ENCODE data around the gene AFF1. TPM values are rescaled to one million over a fixed set of nuclear protein-coding genes. Genes with fewer than 3 reads are reported as not detected.

AFF1 gene
- polyA plus RNA-seq, 3 donors from 2014 or later: 10.1 to 35.3 (median 13.9) TPM

GRCh38 chr4:87051121-87051713, 116.4 kb downstream of the AFF1 start:
- no peak overlapping the region for H3K4me3 Mint-ChIP-seq
- peak overlapping the region in 2 of 6 donors; percentile 63 to 67 for H3K27ac Mint-ChIP-seq
- peaks cover 3 to 27% (median 17%) of the 10 kb centered on the region in 3 donors for H3K36me3 Mint-ChIP-seq
- no peaks in the 10 kb centered on the region for H3K9me3 Mint-ChIP-seq
- no peak for DNase-seq
- H3K4me1 Mint-ChIP-seq: peaks cover 50 to 75% of the 10 kb centered on the region in 2 donors
- H3K27me3 Mint-ChIP-seq (ENCODE audit: low read depth in 3 of 3): no peaks in the 10 kb centered on the region

DNA sequence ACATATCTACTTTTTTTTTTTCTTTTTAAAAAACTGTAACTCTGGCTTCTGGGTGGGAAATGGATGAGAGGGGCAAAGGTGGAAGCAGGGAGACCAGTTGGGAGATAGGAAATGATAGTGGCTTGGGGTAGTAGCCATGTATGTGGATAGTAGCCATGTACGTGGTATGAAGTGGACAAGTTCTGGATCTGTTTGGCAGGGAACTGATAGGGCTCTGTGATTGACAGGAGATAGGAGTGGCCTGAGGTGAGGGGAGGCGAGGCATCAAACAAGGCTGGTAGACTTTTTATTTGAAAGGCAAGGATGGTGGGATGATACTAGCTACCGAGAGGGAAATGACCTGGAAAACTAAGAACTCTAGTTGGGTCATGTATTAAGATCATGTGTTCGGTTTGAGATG, 117.8 kb downstream of the AFF1 start:
- H3K36me3 Mint-ChIP-seq: peaks cover 3 to 24% (median 14%) of the 10 kb centered on the region in 3 donors
- H3K27ac Mint-ChIP-seq: peak overlapping the region in 1 of 6 donors; percentile 5
- no peak overlapping the region for H3K4me3 Mint-ChIP-seq
- H3K9me3 Mint-ChIP-seq: no peaks in the 10 kb centered on the region
- DNase-seq: no peak
- H3K4me1 Mint-ChIP-seq: peaks cover 54 to 87% of the 10 kb centered on the region in 2 donors
- no peaks in the 10 kb centered on the region for H3K27me3 Mint-ChIP-seq (ENCODE audit: low read depth in 3 of 3)

DNA sequence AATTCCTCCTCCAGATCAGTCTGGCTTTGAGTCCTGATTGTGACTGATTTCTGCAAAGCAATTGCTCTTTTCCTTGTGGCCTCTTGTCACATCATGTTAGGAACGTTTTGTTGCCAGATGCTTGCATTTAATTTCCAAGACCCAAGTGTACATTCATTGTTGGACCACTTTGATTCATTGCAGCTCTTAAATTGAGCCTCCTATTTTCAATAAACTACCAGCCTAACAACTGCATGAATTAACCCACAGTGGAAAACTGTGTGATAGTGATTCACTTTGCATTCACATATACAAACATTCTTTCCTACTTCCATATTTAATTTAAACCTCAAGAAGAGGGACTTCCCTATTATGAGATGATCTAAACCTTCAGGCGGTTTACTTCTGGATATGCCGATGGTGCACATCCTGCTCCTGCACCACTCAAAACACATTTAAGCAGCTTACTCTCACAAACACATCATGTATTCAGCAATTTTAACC, 118.4 kb downstream of the AFF1 start:
- Mint-ChIP-seq H3K27me3 (ENCODE audit: low read depth in 3 of 3) (no peaks in the 10 kb centered on the region), H3K4me3 (no peak overlapping the region), H3K9me3 (no peaks in the 10 kb centered on the region), H3K36me3 (peaks cover 3 to 22% (median 12%) of the 10 kb centered on the region in 3 donors), H3K4me1 (peaks cover 56 to 93% of the 10 kb centered on the region in 2 donors), H3K27ac (peak overlapping the region in 2 of 6 donors; percentile 1 to 43)
- DNase-seq: no peak

GRCh38 chr4:87053802-87054767, 119.3 kb downstream of the AFF1 start:
- Mint-ChIP-seq H3K27me3 (ENCODE audit: low read depth in 3 of 3) (no peaks in the 10 kb centered on the region), H3K4me3 (no peak overlapping the region), H3K27ac (peak overlapping the region in 4 of 6 donors; percentile 1 to 41 (median 9)), H3K4me1 (peaks cover 65 to 94% of the 10 kb centered on the region in 2 donors), H3K36me3 (peaks cover 0 to 15% (median 8%) of the 10 kb centered on the region in 3 donors), H3K9me3 (no peaks in the 10 kb centered on the region)
- DNase-seq: no peak

- peaks cover 0 to 12% (median 8%) of the 10 kb centered on the region in 3 donors for H3K36me3 Mint-ChIP-seq
- no peaks in the 10 kb centered on the region for H3K9me3 Mint-ChIP-seq
- no peak overlapping the region for H3K4me3 Mint-ChIP-seq
- peak overlapping the region in 3 of 6 donors; percentile 26 to 55 (median 51) for H3K27ac Mint-ChIP-seq
- H3K27me3 Mint-ChIP-seq (ENCODE audit: low read depth in 3 of 3): no peaks in the 10 kb centered on the region
- no peak for DNase-seq
- peaks cover 68 to 94% of the 10 kb centered on the region in 2 donors for H3K4me1 Mint-ChIP-seq
These were observed 120.1 kb downstream of the AFF1 start for GRCh38 chr4:87054900-87055299.

GRCh38 chr4:87055311-87055710, 120.5 kb downstream of the AFF1 start:
- Mint-ChIP-seq H3K27me3 (ENCODE audit: low read depth in 3 of 3) (no peaks in the 10 kb centered on the region), H3K4me3 (no peak overlapping the region), H3K9me3 (no peaks in the 10 kb centered on the region), H3K4me1 (peaks cover 64 to 91% of the 10 kb centered on the region in 2 donors), H3K36me3 (peaks cover 0 to 12% (median 8%) of the 10 kb centered on the region in 3 donors), H3K27ac (peak overlapping the region in 4 of 6 donors; percentile 17 to 56 (median 41))
- DNase-seq: no peak

DNA sequence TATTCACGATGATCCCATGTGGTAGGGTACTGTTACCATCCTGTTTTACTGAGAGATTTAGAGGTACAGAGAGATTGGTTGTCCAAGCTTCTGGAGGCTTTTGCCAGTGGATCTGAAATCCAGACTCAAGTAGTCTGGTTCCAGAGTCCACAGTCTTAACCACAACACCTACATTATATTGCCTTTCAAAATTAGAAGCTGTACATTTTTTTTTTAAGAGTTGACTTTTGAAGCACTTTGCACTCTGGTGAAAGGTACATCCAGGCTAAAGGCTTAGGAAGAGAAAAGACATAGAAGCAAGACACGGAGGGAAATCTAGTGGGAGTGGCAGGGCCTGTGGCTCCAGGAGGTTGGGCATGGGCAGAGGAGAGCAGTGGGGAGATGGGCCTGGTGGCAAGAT, 122.1 kb downstream of the AFF1 start:
- peaks cover 59 to 87% of the 10 kb centered on the region in 2 donors for H3K4me1 Mint-ChIP-seq
- H3K27ac Mint-ChIP-seq: peak overlapping the region in 2 of 6 donors; percentile 39 to 68

GRCh38 chr4:87057835-87058355, 123.1 kb downstream of the AFF1 start:
- Mint-ChIP-seq H3K4me3 (no peak overlapping the region), H3K27ac (no peak overlapping the region), H3K27me3 (ENCODE audit: low read depth in 3 of 3) (no peaks in the 10 kb centered on the region), H3K36me3 (peaks cover 0 to 4% (median 4%) of the 10 kb centered on the region in 3 donors), H3K9me3 (no peaks in the 10 kb centered on the region), H3K4me1 (peaks cover 56 to 89% of the 10 kb centered on the region in 2 donors)
- DNase-seq: no peak

More for the DNA sequence above, 122.1 kb downstream of the AFF1 start:
- H3K36me3 Mint-ChIP-seq: peaks cover 0 to 4% (median 4%) of the 10 kb centered on the region in 3 donors
- H3K4me3 Mint-ChIP-seq: no peak overlapping the region
- no peak for DNase-seq
- no peaks in the 10 kb centered on the region for H3K9me3 Mint-ChIP-seq
- H3K27me3 Mint-ChIP-seq (ENCODE audit: low read depth in 3 of 3): no peaks in the 10 kb centered on the region

DNA sequence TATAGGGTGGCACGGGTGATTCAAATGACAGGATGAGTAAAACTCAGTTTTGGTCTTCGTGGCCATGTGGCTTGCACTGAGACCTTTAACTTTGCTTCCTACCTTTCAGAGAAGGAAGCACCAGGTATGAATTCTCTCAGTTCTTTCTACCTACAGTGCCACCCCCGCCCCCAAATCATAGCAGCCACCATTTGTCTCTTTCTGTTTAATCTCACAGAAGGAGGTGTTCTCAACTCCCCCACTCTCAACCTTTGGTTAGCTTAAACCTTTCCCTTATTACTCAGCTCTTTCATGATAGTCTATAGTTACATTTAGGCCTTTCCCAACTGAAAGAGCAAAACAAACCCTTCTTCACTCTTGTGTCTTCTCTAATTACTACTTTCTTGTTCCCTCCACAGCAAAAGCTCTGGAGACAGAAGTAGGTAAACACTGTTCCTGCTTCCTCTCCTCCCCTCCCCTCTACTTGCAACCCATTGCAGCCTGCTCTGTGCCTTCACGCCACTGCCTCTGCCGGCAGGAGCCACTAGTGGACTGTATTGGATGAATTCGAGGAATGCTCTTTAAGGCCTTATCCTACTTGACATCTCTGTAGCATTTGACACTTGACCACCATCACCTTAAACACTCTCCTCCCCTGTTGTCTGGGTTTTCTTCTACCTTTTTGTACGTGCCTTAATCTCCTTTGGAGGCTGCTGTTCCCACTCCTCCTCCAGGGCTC, 123.7 kb downstream of the AFF1 start:
- Mint-ChIP-seq H3K9me3 (no peaks in the 10 kb centered on the region), H3K27ac (peak overlapping the region; percentile 18 to 70 (median 50)), H3K4me3 (peak overlapping the region in 2 of 5 donors; percentile 27 to 45), H3K4me1 (peaks cover 54 to 85% of the 10 kb centered on the region in 2 donors), H3K36me3 (peaks cover 0 to 4% (median under 1%) of the 10 kb centered on the region in 3 donors), H3K27me3 (ENCODE audit: low read depth in 3 of 3) (no peaks in the 10 kb centered on the region)
- DNase-seq: no peak

DNA sequence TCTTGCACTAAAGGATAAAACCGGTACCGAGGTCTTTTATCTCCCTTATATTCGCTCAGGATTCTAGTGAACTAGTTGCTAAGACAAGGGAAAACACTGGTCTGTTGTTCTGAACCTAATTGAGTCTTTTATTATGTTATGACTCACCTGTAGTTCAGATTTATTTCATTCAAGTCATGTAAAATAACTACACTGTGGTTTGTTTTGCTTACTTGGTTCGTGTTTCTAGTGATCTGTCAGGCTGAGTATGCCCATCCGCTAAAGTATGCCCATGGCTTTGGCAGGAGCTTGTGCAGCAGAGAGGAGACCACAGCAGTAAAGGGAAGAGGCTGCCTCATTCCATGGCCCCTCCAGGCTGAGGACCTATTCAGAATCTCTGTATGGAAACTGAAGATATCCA, 126.1 kb downstream of the AFF1 start:
- Mint-ChIP-seq H3K36me3 (peaks cover 0 to under 1% (median 0%) of the 10 kb centered on the region in 3 donors), H3K4me3 (peak overlapping the region in 4 of 5 donors; percentile 1 to 48 (median 16)), H3K27me3 (ENCODE audit: low read depth in 3 of 3) (no peaks in the 10 kb centered on the region), H3K4me1 (peaks cover 50 to 81% of the 10 kb centered on the region in 2 donors), H3K27ac (peak overlapping the region in 3 of 6 donors; percentile 26 to 47 (median 29)), H3K9me3 (no peaks in the 10 kb centered on the region)
- DNase-seq: no peak

DNA sequence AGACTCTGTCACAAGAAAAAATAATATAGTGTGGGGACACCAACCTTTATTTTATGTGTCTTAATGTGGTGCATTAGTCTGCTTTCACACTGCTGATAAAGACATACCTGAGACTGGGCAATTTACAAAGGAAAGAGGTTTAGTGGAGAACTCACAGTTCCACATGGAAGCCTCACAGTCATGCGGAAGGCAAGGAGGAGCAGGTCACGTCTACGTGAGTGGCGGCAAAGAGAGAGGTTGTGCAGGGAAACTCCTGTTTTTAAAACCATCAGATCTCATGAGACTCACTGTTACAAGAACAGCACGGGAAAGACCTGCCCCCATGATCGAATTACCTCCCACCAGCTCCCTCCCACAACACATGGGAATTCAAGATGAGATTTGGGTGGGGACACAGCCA, 130.2 kb downstream of the AFF1 start:
- Mint-ChIP-seq H3K27ac (peak overlapping the region in 1 of 6 donors; percentile 5), H3K4me3 (no peak overlapping the region), H3K4me1 (peaks cover 31 to 66% of the 10 kb centered on the region in 2 donors), H3K27me3 (ENCODE audit: low read depth in 3 of 3) (peaks cover 0 to 3% (median 1%) of the 10 kb centered on the region in 3 donors), H3K36me3 (no peaks in the 10 kb centered on the region), H3K9me3 (no peaks in the 10 kb centered on the region)
- no peak for DNase-seq

GRCh38 chr4:87066403-87067123, 131.8 kb downstream of the AFF1 start:
- Mint-ChIP-seq H3K27me3 (ENCODE audit: low read depth in 3 of 3) (peaks cover 0 to 3% (median 1%) of the 10 kb centered on the region in 3 donors), H3K36me3 (no peaks in the 10 kb centered on the region), H3K4me1 (peaks cover 23 to 70% of the 10 kb centered on the region in 2 donors), H3K4me3 (no peak overlapping the region), H3K9me3 (no peaks in the 10 kb centered on the region), H3K27ac (no peak overlapping the region)
- DNase-seq: no peak
